GM12865 (cell line): ENCODE results near the gene JAG2.

Experiments
- DNase-seq: peaks from one replicate; pipeline ENCODE4 v3.0.0; 2010; ENCODE audit warnings: low read depth
- H3K4me3 ChIP-seq: 2 replicates; pipeline ENCODE4 v1.5.1; 2011; ENCODE audit warnings: mild to moderate bottlenecking, low read depth, low read length, control low read depth
- TF ChIP-seq, protein P1 (sequence below): IDR thresholded peaks from 2 replicates; pipeline ENCODE4 v1.5.1; 2011; ENCODE audit warnings: low read length, control low read depth, low read depth, inconsistent platforms; ENCODE audit not compliant: insufficient read depth; ENCODE audit errors: missing control alignments

The JAG2 gene

DNA sequence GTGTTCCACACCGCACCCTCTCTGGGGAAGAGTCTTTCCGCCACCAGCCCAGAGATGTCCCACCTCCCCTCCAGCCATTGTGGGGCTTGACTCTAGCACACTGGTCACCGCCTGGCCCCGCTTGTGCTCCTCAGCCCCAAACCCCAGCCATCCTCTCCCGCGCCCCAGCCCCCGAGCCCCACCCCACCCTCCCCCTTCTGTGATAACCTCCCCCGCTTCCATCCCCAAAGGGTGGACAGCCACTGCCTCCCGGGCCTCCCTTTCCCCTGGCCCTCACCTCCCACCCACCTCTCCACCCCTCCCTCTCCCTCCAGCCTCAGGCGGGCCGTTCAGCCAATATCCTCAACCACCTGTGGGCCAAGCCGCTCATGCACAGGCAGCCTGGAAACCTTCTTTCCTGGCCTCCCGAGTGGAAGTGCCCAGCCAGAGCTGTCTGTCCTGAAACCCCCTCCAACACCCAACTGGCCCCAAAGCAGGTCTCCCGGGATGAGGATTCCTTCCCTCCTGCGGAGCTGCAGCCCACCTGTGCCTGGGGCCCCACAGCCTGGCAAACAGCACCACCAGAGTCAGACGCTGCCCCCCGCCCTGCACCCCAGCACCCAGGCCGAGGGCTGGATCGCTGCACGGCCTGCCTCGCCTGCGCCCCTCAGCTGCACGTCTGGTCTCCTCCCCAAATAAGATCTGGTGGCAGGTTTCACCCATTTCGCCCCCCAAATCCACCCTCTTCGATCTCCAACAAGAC lies 39.6 kb upstream of the JAG2 start:
- H3K4me3 ChIP-seq, result no peak overlapping the region
- TF ChIP-seq, protein P1, sequence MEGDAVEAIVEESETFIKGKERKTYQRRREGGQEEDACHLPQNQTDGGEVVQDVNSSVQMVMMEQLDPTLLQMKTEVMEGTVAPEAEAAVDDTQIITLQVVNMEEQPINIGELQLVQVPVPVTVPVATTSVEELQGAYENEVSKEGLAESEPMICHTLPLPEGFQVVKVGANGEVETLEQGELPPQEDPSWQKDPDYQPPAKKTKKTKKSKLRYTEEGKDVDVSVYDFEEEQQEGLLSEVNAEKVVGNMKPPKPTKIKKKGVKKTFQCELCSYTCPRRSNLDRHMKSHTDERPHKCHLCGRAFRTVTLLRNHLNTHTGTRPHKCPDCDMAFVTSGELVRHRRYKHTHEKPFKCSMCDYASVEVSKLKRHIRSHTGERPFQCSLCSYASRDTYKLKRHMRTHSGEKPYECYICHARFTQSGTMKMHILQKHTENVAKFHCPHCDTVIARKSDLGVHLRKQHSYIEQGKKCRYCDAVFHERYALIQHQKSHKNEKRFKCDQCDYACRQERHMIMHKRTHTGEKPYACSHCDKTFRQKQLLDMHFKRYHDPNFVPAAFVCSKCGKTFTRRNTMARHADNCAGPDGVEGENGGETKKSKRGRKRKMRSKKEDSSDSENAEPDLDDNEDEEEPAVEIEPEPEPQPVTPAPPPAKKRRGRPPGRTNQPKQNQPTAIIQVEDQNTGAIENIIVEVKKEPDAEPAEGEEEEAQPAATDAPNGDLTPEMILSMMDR, result no peak
- DNase-seq, result no peak

DNA sequence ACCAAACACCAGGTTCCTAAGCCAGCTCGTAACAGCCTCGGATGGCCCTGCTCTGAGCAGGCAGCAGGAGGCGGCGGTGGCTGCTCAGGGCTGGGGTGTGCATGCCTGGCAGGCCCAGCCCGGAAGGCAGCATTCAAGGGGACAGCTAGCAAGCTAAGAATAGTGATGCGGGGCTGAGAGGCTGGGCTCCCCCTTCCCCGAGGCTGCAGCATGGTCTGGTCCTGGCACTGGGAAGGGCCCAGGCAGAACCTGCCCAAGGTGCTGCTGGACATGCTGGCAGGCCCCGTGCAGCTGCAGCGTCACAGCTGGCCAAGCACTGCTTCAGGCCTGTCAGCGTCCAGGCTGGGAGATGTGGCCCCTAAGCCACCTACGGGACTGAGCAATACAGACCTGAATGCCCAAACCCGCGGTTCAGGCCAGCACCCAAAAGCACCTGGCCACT lies 38.9 kb upstream of the JAG2 start:
- TF ChIP-seq, protein P1, result no peak
- no peak for DNase-seq
- no peak overlapping the region for H3K4me3 ChIP-seq

GRCh38 chr14:105206873-105207272 lies 38.3 kb upstream of the JAG2 start:
- H3K4me3 ChIP-seq, result no peak overlapping the region
- TF ChIP-seq, protein P1, result no peak
- no peak for DNase-seq

GRCh38 chr14:105205673-105206208 lies 37.2 kb upstream of the JAG2 start:
- no peak overlapping the region for H3K4me3 ChIP-seq
- no peak for DNase-seq
- TF ChIP-seq, protein P1, result no peak

GRCh38 chr14:105204931-105205672 lies 36.5 kb upstream of the JAG2 start:
- H3K4me3 ChIP-seq, result no peak overlapping the region
- TF ChIP-seq, protein P1, result no peak
- DNase-seq, result no peak

GRCh38 chr14:105204206-105204930 lies 35.8 kb upstream of the JAG2 start:
- H3K4me3 ChIP-seq, result no peak overlapping the region
- TF ChIP-seq, protein P1, result no peak
- DNase-seq, result no peak
